ENCODE results near the gene PALS2.

The PALS2 gene

DNA sequence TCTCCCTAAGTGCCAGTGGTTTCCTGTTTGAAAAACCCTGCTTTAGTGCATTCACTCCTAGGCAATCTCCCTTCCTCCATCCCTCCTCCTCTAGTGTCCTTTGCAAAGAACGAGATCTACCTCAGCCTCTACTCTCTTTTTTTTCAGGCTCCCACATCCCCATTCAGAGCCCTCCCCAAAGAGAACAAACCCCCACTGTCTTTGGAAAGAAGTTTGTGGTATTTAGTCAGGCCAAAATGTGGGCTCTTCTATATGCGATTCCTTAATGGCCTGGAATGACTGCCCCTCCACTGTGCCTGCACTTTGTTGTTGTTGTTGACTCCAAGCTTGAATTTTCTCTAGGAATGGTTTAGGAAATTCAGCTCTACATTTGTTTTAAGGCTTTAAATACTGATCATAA, 36.3 kb downstream of the PALS2 start:
- H3K27ac ChIP-seq: no peak overlapping the region
- TF ChIP-seq, protein P1, sequence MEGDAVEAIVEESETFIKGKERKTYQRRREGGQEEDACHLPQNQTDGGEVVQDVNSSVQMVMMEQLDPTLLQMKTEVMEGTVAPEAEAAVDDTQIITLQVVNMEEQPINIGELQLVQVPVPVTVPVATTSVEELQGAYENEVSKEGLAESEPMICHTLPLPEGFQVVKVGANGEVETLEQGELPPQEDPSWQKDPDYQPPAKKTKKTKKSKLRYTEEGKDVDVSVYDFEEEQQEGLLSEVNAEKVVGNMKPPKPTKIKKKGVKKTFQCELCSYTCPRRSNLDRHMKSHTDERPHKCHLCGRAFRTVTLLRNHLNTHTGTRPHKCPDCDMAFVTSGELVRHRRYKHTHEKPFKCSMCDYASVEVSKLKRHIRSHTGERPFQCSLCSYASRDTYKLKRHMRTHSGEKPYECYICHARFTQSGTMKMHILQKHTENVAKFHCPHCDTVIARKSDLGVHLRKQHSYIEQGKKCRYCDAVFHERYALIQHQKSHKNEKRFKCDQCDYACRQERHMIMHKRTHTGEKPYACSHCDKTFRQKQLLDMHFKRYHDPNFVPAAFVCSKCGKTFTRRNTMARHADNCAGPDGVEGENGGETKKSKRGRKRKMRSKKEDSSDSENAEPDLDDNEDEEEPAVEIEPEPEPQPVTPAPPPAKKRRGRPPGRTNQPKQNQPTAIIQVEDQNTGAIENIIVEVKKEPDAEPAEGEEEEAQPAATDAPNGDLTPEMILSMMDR (conservative IDR thresholded peaks at IDR 0.05; ENCODE audit: low read depth): no peak
- POLR2A ChIA-PET (ENCODE audit: low non-redundant PET): no interaction called here
- DNase-seq (ENCODE audit: low spot score): no peak
- CTCF ChIA-PET: no interaction called here

DNA sequence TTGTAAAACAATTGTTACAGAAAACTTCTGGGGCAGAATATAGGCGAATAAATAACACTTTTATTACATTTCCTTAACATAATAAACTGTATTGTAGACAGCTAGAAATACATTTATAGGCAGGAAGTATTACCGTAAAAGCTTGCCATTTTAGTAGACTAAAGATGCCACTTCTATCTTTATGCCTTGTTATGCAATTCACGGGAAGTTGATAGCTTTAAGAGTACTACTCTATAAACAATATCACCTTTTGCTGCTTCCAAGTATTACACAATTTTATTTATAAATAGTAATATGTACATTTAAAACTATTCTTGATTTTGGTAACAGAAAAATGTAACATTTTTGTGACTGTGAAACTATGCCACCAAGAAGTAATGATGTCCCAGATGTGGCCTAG, 37.9 kb downstream of the PALS2 start:
- DNase-seq (ENCODE audit: low spot score): no peak
- TF ChIP-seq, protein P1 (conservative IDR thresholded peaks at IDR 0.05; ENCODE audit: low read depth): no peak
- ChIA-PET CTCF (interaction anchor here (0.6 to 0.7 kb wide), 2 partner anchors 66 to 1037 kb away, joined by 3 to 5 read pairs; no protein-coding TSS in a partner anchor), POLR2A (ENCODE audit: low non-redundant PET) (no interaction called here)
- H3K27ac ChIP-seq: no peak overlapping the region

DNA sequence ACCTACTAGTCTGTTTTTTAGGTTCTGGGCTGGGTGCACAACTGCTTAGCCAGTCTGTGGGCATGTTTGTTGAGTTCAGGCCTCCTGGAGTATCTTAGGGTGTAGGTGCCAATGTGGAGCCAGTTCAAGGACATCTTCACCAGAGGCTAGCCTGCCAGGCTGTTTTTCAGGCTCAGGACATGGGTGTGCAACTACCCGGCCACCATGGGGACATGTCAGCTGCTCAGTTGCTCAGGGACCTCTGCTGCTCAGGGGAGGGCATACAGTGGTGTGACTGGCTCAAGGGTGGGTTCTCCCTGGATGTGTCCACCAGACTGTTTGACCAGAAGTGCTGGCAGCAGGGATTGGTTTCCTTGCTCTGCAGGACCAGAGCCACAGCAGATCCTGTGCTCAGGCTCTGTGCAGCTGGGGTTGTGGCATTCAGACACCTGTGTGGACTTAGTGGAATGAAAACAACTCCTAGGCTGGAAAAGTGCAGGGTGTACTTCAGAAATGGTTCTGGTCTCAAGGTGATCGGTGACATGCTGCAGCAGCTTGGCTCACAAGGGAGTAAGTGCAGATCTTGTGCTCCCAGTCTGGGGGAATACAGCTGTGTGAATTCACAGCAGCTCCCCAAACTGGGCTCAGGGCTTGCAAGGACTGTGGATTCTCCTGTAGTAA, 44.8 kb downstream of the PALS2 start:
- DNase-seq (ENCODE audit: low spot score): no peak
- no peak overlapping the region for H3K27ac ChIP-seq
- ChIA-PET CTCF (no interaction called here), POLR2A (ENCODE audit: low non-redundant PET) (no interaction called here)
- TF ChIP-seq, protein P1 (conservative IDR thresholded peaks at IDR 0.05; ENCODE audit: low read depth): no peak

DNA sequence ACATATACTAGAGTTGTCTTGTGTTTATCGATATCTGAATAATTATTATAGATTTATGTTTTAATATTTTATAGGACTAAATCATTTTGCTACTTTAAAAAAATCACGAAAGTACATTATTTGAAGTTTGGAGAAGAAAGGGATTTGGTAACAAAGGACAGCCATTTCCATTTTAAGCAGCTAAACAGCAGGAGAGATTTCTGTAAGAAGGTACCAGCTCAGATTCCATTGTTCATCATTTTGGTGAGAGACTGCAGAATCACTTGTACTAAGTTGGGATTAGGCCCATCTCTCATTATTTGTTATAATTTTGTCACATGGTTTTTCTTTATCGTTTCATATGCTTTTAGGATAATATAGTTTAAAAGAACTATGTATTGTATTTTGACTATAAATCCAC, 46.7 kb downstream of the PALS2 start:
- no peak overlapping the region for H3K27ac ChIP-seq
- ChIA-PET POLR2A (ENCODE audit: low non-redundant PET) (no interaction called here), CTCF (no interaction called here)
- no peak for DNase-seq (ENCODE audit: low spot score)
- TF ChIP-seq, protein P1 (conservative IDR thresholded peaks at IDR 0.05; ENCODE audit: low read depth): no peak

DNA sequence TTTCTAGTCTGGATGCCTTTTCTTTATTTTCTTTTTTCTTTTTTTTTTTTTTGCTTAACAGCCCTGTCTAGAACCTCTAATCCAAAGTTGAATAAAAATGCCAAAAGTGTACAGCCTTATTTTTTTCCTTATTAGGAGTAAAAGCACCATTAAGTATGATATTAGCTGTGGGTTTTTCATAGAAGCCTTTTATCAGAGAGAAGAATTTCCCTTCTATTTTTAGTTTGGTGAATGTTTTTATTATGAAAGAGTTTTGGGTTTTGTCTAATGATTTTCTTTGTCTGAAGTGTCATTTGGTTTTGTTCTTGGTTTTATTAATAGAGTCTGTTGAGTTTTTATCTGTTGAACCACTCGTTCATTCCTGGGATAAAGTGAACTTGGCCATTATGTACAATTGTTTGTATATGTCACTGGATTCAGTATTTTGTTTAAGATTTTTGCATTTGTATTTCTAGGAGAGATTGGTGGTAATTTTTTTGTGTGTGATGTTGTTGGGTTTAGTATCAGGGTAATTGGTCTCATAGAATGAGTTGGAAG, 49.5 kb downstream of the PALS2 start:
- no peak for DNase-seq (ENCODE audit: low spot score)
- CTCF ChIA-PET: interaction anchor here (0.6 kb wide), 1 partner anchor 45 kb away, joined by 4 read pairs; no protein-coding TSS in a partner anchor
- POLR2A ChIA-PET (ENCODE audit: low non-redundant PET): no interaction called here

More for the DNA sequence above, 49.5 kb downstream of the PALS2 start:
- no peak overlapping the region for H3K27ac ChIP-seq
- TF ChIP-seq, protein P1 (conservative IDR thresholded peaks at IDR 0.05; ENCODE audit: low read depth): no peak
